Activated CD8-positive, alpha-beta memory T cell treated with anti-CD3 and anti-CD28 coated beads, Interleukin-2, amount 50 U/mL, for 48 hours (primary cell): ENCODE measurements around the gene ZBBX.

Experiments used
- DNase-seq: peaks from one replicate; pipeline ENCODE4 v3.0.0-alpha.2; 2020

ZBBX gene

GRCh38 chr3:167306319-167306718, 73.8 kb downstream of the ZBBX start:
- no peak for DNase-seq

- no peak for DNase-seq
Observed at GRCh38 chr3:167305340-167305890, 74.7 kb downstream of the ZBBX start.

- no peak for DNase-seq
Observed at GRCh38 chr3:167304077-167304476, 76.0 kb downstream of the ZBBX start.

GRCh38 chr3:167302678-167303077, 77.4 kb downstream of the ZBBX start:
- no peak for DNase-seq

- DNase-seq: no peak
Observed at GRCh38 chr3:167300207-167300606, 79.9 kb downstream of the ZBBX start.

GRCh38 chr3:167289435-167289834, 90.7 kb downstream of the ZBBX start:
- DNase-seq: no peak

GRCh38 chr3:167288737-167289136, 91.4 kb downstream of the ZBBX start:
- DNase-seq: no peak

GRCh38 chr3:167287308-167287707, 92.8 kb downstream of the ZBBX start:
- DNase-seq: no peak

- no peak for DNase-seq
Observed at GRCh38 chr3:167274141-167274874, 105.8 kb downstream of the ZBBX start.

GRCh38 chr3:167253037-167253436, 127.1 kb downstream of the ZBBX start:
- no peak for DNase-seq

- no peak for DNase-seq
Observed at GRCh38 chr3:167251678-167252077, 128.4 kb downstream of the ZBBX start.

GRCh38 chr3:167246252-167246651, 133.8 kb downstream of the ZBBX start:
- no peak for DNase-seq

GRCh38 chr3:167241048-167241845, 138.8 kb downstream of the ZBBX start:
- no peak for DNase-seq

- DNase-seq: no peak
Observed at GRCh38 chr3:167228135-167228534, 152.0 kb downstream of the ZBBX start.

GRCh38 chr3:167225821-167226220, 154.3 kb downstream of the ZBBX start:
- no peak for DNase-seq

GRCh38 chr3:167209011-167209410, 171.1 kb downstream of the ZBBX start:
- DNase-seq: no peak

GRCh38 chr3:167203062-167203461, 177.0 kb downstream of the ZBBX start:
- DNase-seq: no peak

GRCh38 chr3:167198949-167199600, 181.0 kb downstream of the ZBBX start:
- DNase-seq: no peak
